H9 (cell line): Measurements from ENCODE around the gene FMO2. TPM values are rescaled to one million over a fixed set of nuclear protein-coding genes. Genes with fewer than 3 reads are reported as not detected.

Source experiments
- DNase-seq: peaks from one replicate; pipeline ENCODE4 v3.0.0-alpha.2; 2017
- H2AFZ ChIP-seq: one replicate; pipeline ENCODE4 v1.6.1; 2013; ENCODE audit warnings: mild to moderate bottlenecking, low read length, control low read depth, moderate library complexity
- H2AK5ac ChIP-seq: 2 replicates; pipeline ENCODE4 v1.6.1; 2013; ENCODE audit warnings: low read length, control low read depth, mixed read lengths; ENCODE audit not compliant: insufficient read length
- H2BK120ac ChIP-seq: one replicate; pipeline ENCODE4 v1.6.1; 2013; ENCODE audit warnings: low read depth, mild to moderate bottlenecking, low read length, control low read depth, inconsistent platforms; ENCODE audit not compliant: poor library complexity, severe bottlenecking
- H2BK12ac ChIP-seq: 2 replicates; pipeline ENCODE4 v1.6.1; 2013; ENCODE audit warnings: low read length, control low read depth, mixed read lengths, low read depth; ENCODE audit not compliant: insufficient read length
- H2BK15ac ChIP-seq: 2 replicates; pipeline ENCODE4 v1.6.1; 2013; ENCODE audit warnings: low read depth, low read length, control low read depth
- H2BK20ac ChIP-seq: one replicate; pipeline ENCODE4 v1.6.1; 2013; ENCODE audit warnings: low read depth, mild to moderate bottlenecking, low read length, control low read depth, inconsistent platforms; ENCODE audit not compliant: poor library complexity, severe bottlenecking
- H2BK5ac ChIP-seq: 2 replicates; pipeline ENCODE4 v1.6.1; 2013; ENCODE audit warnings: low read length, control low read depth, mixed read lengths; ENCODE audit not compliant: insufficient read length
- H3K14ac ChIP-seq: 2 replicates; pipeline ENCODE4 v1.6.1; 2013; ENCODE audit warnings: low read length, control low read depth; ENCODE audit not compliant: insufficient read depth
- H3K18ac ChIP-seq: 2 replicates; pipeline ENCODE4 v1.6.1; 2013; ENCODE audit warnings: low read depth, mild to moderate bottlenecking, mixed read lengths, low read length, control low read depth; ENCODE audit not compliant: insufficient read length
- H3K23ac ChIP-seq: 2 replicates; pipeline ENCODE4 v1.6.1; 2013; ENCODE audit warnings: low read length, control low read depth, mixed read lengths, low read depth; ENCODE audit not compliant: insufficient read length
- H3K23me2 ChIP-seq: 2 replicates; pipeline ENCODE4 v1.6.1; 2013; ENCODE audit warnings: low read depth, mild to moderate bottlenecking, mixed read lengths, low read length, control low read depth; ENCODE audit not compliant: insufficient read length, poor library complexity, severe bottlenecking
- H3K27ac ChIP-seq: 2 replicates; pipeline ENCODE4 v1.5.1; 2013; ENCODE audit warnings: low read length, control low read depth, mixed read lengths, low read depth; ENCODE audit not compliant: insufficient read length
- H3K27me3 ChIP-seq: 2 replicates; pipeline ENCODE4 v1.6.1; 2013; ENCODE audit warnings: low read length, control low read depth, inconsistent platforms; ENCODE audit not compliant: insufficient read depth
- H3K4ac ChIP-seq: 2 replicates; pipeline ENCODE4 v1.6.1; 2013; ENCODE audit warnings: low read depth, mild to moderate bottlenecking, control low read depth, inconsistent platforms, low read length, moderate library complexity
- H3K4me1 ChIP-seq: 2 replicates; pipeline ENCODE4 v1.6.1; 2013; ENCODE audit warnings: low read length, control low read depth, inconsistent platforms; ENCODE audit not compliant: insufficient read depth
- H3K4me2 ChIP-seq: 2 replicates; pipeline ENCODE4 v1.6.1; 2013; ENCODE audit warnings: low read length, control low read depth, mixed read lengths; ENCODE audit not compliant: insufficient read length, insufficient read depth
- H3K56ac ChIP-seq: 2 replicates; pipeline ENCODE4 v1.6.1; 2013; ENCODE audit warnings: low read depth, mild to moderate bottlenecking, mixed read lengths, low read length, control low read depth; ENCODE audit not compliant: insufficient read length
- H3K79me1 ChIP-seq: 2 replicates; pipeline ENCODE4 v1.6.1; 2013; ENCODE audit warnings: low read depth, mild to moderate bottlenecking, moderate library complexity, low read length, control low read depth, inconsistent platforms; ENCODE audit not compliant: insufficient read depth, poor library complexity, severe bottlenecking
- H3K79me2 ChIP-seq: 2 replicates; pipeline ENCODE4 v1.6.1; 2013; ENCODE audit warnings: low read length, control low read depth, inconsistent platforms; ENCODE audit not compliant: insufficient read depth
- H3K9ac ChIP-seq: 2 replicates; pipeline ENCODE4 v1.6.1; 2013; ENCODE audit warnings: low read length, control low read depth, mixed read lengths; ENCODE audit not compliant: insufficient read length; ENCODE audit errors: extremely low read depth
- H3K9me3 ChIP-seq: one replicate; pipeline ENCODE4 v1.6.1; 2013; ENCODE audit warnings: low read depth, low read length, inconsistent platforms; ENCODE audit not compliant: control insufficient read depth
- H3T11ph ChIP-seq: one replicate; pipeline ENCODE4 v1.6.1; 2013; ENCODE audit warnings: mild to moderate bottlenecking, low read length, control low read depth, inconsistent platforms
- H4K20me1 ChIP-seq: one replicate; pipeline ENCODE4 v1.6.1; 2013; ENCODE audit not compliant: control insufficient read depth, insufficient read length, insufficient read depth
- H4K5ac ChIP-seq: 2 replicates; pipeline ENCODE4 v1.6.1; 2013; ENCODE audit warnings: low read depth, mild to moderate bottlenecking, mixed read lengths, low read length, control low read depth; ENCODE audit not compliant: insufficient read length
- H4K8ac ChIP-seq: replicated peaks from 2 replicates; pipeline ENCODE4 v1.6.1; 2013; ENCODE audit warnings: low read length, control low read depth, mixed read lengths, low read depth; ENCODE audit not compliant: insufficient read length
- H4K91ac ChIP-seq: 2 replicates; pipeline ENCODE4 v1.6.1; 2013; ENCODE audit warnings: low read depth, mild to moderate bottlenecking, moderate library complexity, mixed read lengths, low read length, control low read depth; ENCODE audit not compliant: insufficient read length
- H3K27ac Mint-ChIP-seq, 3 experiments: 2 replicates in 2 of 3; 3 replicates in 1 of 3; pipeline ENCODE4 v1.8.0; 2020 to 2021; ENCODE audit warnings: mixed read lengths in 3 of 3, mild to moderate bottlenecking in 1 of 3, moderate library complexity in 1 of 3
- H3K27me3 Mint-ChIP-seq: 2 replicates; pipeline ENCODE4 v1.8.0; 2021; ENCODE audit warnings: low read depth, mild to moderate bottlenecking, moderate library complexity, mixed read lengths
- H3K36me3 Mint-ChIP-seq, 3 experiments: 2 replicates in 2 of 3; 3 replicates in 1 of 3; pipeline ENCODE4 v1.8.0; 2020 to 2021; ENCODE audit warnings: low read depth in 3 of 3, mixed read lengths in 3 of 3; ENCODE audit not compliant: insufficient read depth in 1 of 3
- H3K4me1 Mint-ChIP-seq, 2 experiments: 2 replicates each; pipeline ENCODE4 v1.8.0; 2020; ENCODE audit warnings: mixed read lengths in 2 of 2
- H3K4me3 Mint-ChIP-seq, 2 experiments: 2 replicates in 1 of 2; 3 replicates in 1 of 2; pipeline ENCODE4 v1.8.0; 2020 to 2021; ENCODE audit warnings: mild to moderate bottlenecking in 2 of 2, mixed read lengths in 2 of 2, moderate library complexity in 1 of 2
- H3K9me3 Mint-ChIP-seq, 2 experiments: 2 replicates in 1 of 2; 3 replicates in 1 of 2; pipeline ENCODE4 v1.8.0; 2020; ENCODE audit warnings: mild to moderate bottlenecking in 2 of 2, mixed read lengths in 2 of 2, moderate library complexity in 1 of 2
- CTCF ChIP-seq: fragments of 200-600 bp; sonication (generic); conservative IDR thresholded peaks from 3 replicates; pipeline ENCODE4 v1.8.0; 2021; ENCODE audit warnings: antibody characterized with exemption, mild to moderate bottlenecking
- WGBS: extraction: QIAGEN DNeasy Blood & Tissue Kit; methylation state at CpG from one replicate; pipeline ENCODE4 v1.1.7; 2013; ENCODE audit warnings: missing lambda C conversion rate, low lambda C conversion rate, mixed read lengths; ENCODE audit not compliant: insufficient read length; ENCODE audit errors: extremely low coverage; 5-methylcytosine and 5-hydroxymethylcytosine counted together
- total RNA-seq: library from RNA; stranded (reverse); gene quantifications from 2 replicates; pipeline ENCODE4 v1.2.1, GENCODE V29; 2021

Gene FMO2
- total RNA-seq, 1 experiment from 2014 or later: not detected

GRCh38 chr1:171258943-171259342 is 73.8 kb downstream of the FMO2 start:
- Histone ChIP-seq H3K18ac (no peak overlapping the region), H4K5ac (no peak overlapping the region), H3K4me1 (peaks cover 6% of the 10 kb centered on the region; the same call in 1 of the 2 replicates), H3K23ac (no peak overlapping the region), H2BK20ac (no peak overlapping the region), H3K9me3 (no peaks in the 10 kb centered on the region), H3T11ph (no peak overlapping the region), H3K14ac (no peak overlapping the region), H3K23me2 (no peaks in the 10 kb centered on the region), H2BK5ac (no peak overlapping the region), H3K27ac (no peak overlapping the region), H3K56ac (no peak overlapping the region), H2AFZ (no peak overlapping the region), H3K79me2 (no peaks in the 10 kb centered on the region), H2BK15ac (no peak overlapping the region), H3K4me2 (no peak overlapping the region), H2BK12ac (no peak overlapping the region), H4K8ac (no peak overlapping the region), H3K27me3 (no peaks in the 10 kb centered on the region), H4K20me1 (no peaks in the 10 kb centered on the region), H2AK5ac (no peak overlapping the region), H3K9ac (no peak overlapping the region), H4K91ac (no peak overlapping the region), H2BK120ac (no peak overlapping the region), H3K4ac (no peak overlapping the region), H3K79me1 (no peaks in the 10 kb centered on the region)
- TF ChIP-seq CTCF: no peak
- no peak overlapping the region for H3K4me3 Mint-ChIP-seq
- no peaks in the 10 kb centered on the region; the same call in 1 of the 2 replicates for H3K27me3 Mint-ChIP-seq
- no peak for DNase-seq
- no peak overlapping the region for H3K27ac Mint-ChIP-seq
- peaks cover 14 to 15% of the 10 kb centered on the region in 2 experiments for H3K4me1 Mint-ChIP-seq
- H3K36me3 Mint-ChIP-seq: no peaks in the 10 kb centered on the region
- no CpG with 5 or more reads among the region's 2 CpGs for WGBS
- no peaks in the 10 kb centered on the region for H3K9me3 Mint-ChIP-seq

Other genes with a start within 250 kb of the FMO2 start
- not detected in 2 replicates for gene MROH9, start 249.8 kb upstream of the FMO2 start, total RNA-seq
- not detected in 2 replicates for gene FMO3, start 94.4 kb upstream of the FMO2 start, total RNA-seq
- not detected in 2 replicates for gene FMO1, start 63.2 kb downstream of the FMO2 start, total RNA-seq
- gene FMO4, start 128.9 kb downstream of the FMO2 start, total RNA-seq: 1.8 and 3.0 TPM in 2 replicates